OCI-LY3 (cell line): ENCODE results near the gene TSKU.
A peak's percentile ranks its signal among the peaks of the same experiment; 100 is the strongest.
"Not testable (repeated sequence)": the region's sequence is repeated elsewhere in the genome, so short reads cannot be mapped to it uniquely, and the experiment has no call there.

Experiments used
- H2AFZ ChIP-seq: fragments of 200-600, 300-600 bp; shearing (Covaris generic); 2 replicates; pipeline ENCODE4 v1.6.0; 2014; ENCODE audit warnings: antibody characterized with exemption, low read depth, low read length
- H3K27ac ChIP-seq: fragments of 200-600, 300-600 bp; sonication (generic); 2 replicates; pipeline ENCODE4 v1.5.1; 2014; ENCODE audit warnings: mild to moderate bottlenecking, low read length, moderate library complexity, mixed read lengths
- H3K27me3 ChIP-seq: fragments of 200-600, 300-600 bp; sonication (generic); 2 replicates; pipeline ENCODE4 v1.6.1; 2014; ENCODE audit warnings: low read depth, low read length, mixed read lengths
- H3K36me3 ChIP-seq: fragments of 200-600, 300-600 bp; sonication (generic); replicated peaks from 2 replicates; pipeline ENCODE3; 2014; ENCODE audit warnings: low read depth, low read length, mixed read lengths
- H3K4me1 ChIP-seq: fragments of 300-600, 200-600 bp; sonication (generic); 2 replicates; pipeline ENCODE4 v1.6.1; 2014; ENCODE audit warnings: low read length, mixed read lengths
- H3K4me2 ChIP-seq: fragments of 200-600, 300-600 bp; sonication (generic); 2 replicates; pipeline ENCODE4 v1.6.1; 2014; ENCODE audit warnings: low read length, mixed read lengths
- H3K4me3 ChIP-seq: fragments of 300-600, 200-600 bp; sonication (generic); 2 replicates; pipeline ENCODE4 v1.5.1; 2014; ENCODE audit warnings: antibody characterized with exemption, mild to moderate bottlenecking, low read length, moderate library complexity
- H3K79me2 ChIP-seq: fragments of 300-600, 200-600 bp; shearing (Covaris generic); 2 replicates; pipeline ENCODE4 v1.6.1; 2014; ENCODE audit warnings: mild to moderate bottlenecking, low read length, mixed read lengths
- H3K9ac ChIP-seq: fragments of 300-600, 200-600 bp; shearing (Covaris generic); 2 replicates; pipeline ENCODE4 v1.6.0; 2014; ENCODE audit warnings: mild to moderate bottlenecking, low read length, moderate library complexity
- H3K9me3 ChIP-seq: fragments of 200-600, 300-600 bp; shearing (Covaris generic); 2 replicates; pipeline ENCODE4 v1.6.1; 2014; ENCODE audit warnings: low read length, mixed read lengths; ENCODE audit not compliant: insufficient read depth
- H4K20me1 ChIP-seq: fragments of 200-600, 300-600 bp; sonication (generic); 2 replicates; pipeline ENCODE4 v1.6.1; 2016; ENCODE audit warnings: low read length, mixed read lengths; ENCODE audit not compliant: insufficient read depth
- CTCF ChIP-seq: fragments of 200-600, 300-600 bp; sonication (generic); IDR thresholded peaks from 2 replicates; pipeline ENCODE4 v1.5.1; 2014; ENCODE audit warnings: antibody characterized with exemption, low read length, low read depth
- EZH2phosphoT487 ChIP-seq: fragments of 200-600 bp; shearing (Covaris generic); IDR thresholded peaks from 2 replicates; pipeline ENCODE4 v1.6.1; 2018; ENCODE audit warnings: antibody characterized with exemption, mixed run types, low read depth

The TSKU gene

GRCh38 chr11:76824083-76824939 lies 41.2 kb downstream of the TSKU start:
- no peaks in the 10 kb centered on the region for H3K9me3 ChIP-seq
- no peaks in the 10 kb centered on the region for H4K20me1 ChIP-seq
- no peak overlapping the region for H3K27ac ChIP-seq
- H3K36me3 ChIP-seq, result no peaks in the 10 kb centered on the region
- TF ChIP-seq EZH2phosphoT487, result no peak
- TF ChIP-seq CTCF, result no peak
- H3K9ac ChIP-seq, result no peak overlapping the region
- no peaks in the 10 kb centered on the region for H3K79me2 ChIP-seq
- H3K4me3 ChIP-seq, result no peak overlapping the region
- peaks cover 23% of the 10 kb centered on the region for H3K4me1 ChIP-seq
- peak overlapping the region; percentile 13; the same call in 1 of the 2 replicates for H2AFZ ChIP-seq
- no peaks in the 10 kb centered on the region for H3K27me3 ChIP-seq
- no peak overlapping the region for H3K4me2 ChIP-seq

- TF ChIP-seq CTCF (no peak), EZH2phosphoT487 (no peak)
- no peaks in the 10 kb centered on the region for H3K79me2 ChIP-seq
- no peaks in the 10 kb centered on the region for H3K36me3 ChIP-seq
- no peaks in the 10 kb centered on the region for H4K20me1 ChIP-seq
- no peak overlapping the region for H3K27ac ChIP-seq
- H3K4me2 ChIP-seq, result 0 out of 2 replicates have a peak overlapping the region, but pooled peaks have one; percentile 10
- peak overlapping the region; percentile 78 for H2AFZ ChIP-seq
- no peak overlapping the region for H3K4me3 ChIP-seq
- no peak overlapping the region for H3K9ac ChIP-seq
- peaks cover 23% of the 10 kb centered on the region for H3K4me1 ChIP-seq
- H3K27me3 ChIP-seq, result no peaks in the 10 kb centered on the region
- no peaks in the 10 kb centered on the region for H3K9me3 ChIP-seq
Observed at GRCh38 chr11:76824980-76825725, 42.0 kb downstream of the TSKU start.

- TF ChIP-seq CTCF, result no peak
- no peak for TF ChIP-seq EZH2phosphoT487
- Histone ChIP-seq H3K9me3 (no peaks in the 10 kb centered on the region), H3K27ac (no peak overlapping the region), H3K4me1 (peaks cover 23% of the 10 kb centered on the region), H3K9ac (no peak overlapping the region), H4K20me1 (no peaks in the 10 kb centered on the region), H2AFZ (peak overlapping the region; percentile 78), H3K36me3 (no peaks in the 10 kb centered on the region), H3K4me3 (no peak overlapping the region), H3K4me2 (no peak overlapping the region), H3K79me2 (no peaks in the 10 kb centered on the region), H3K27me3 (no peaks in the 10 kb centered on the region)
Observed at GRCh38 chr11:76825726-76826396, 42.7 kb downstream of the TSKU start.

- not testable (repeated sequence) for H3K4me2 ChIP-seq, H3K4me3 ChIP-seq, H3K27ac ChIP-seq, H3K36me3 ChIP-seq, H2AFZ ChIP-seq, H3K9me3 ChIP-seq, H3K79me2 ChIP-seq, H3K9ac ChIP-seq, H3K27me3 ChIP-seq, H4K20me1 ChIP-seq
- peaks cover 23% of the 10 kb centered on the region for H3K4me1 ChIP-seq
Observed at GRCh38 chr11:76826508-76826907, 43.4 kb downstream of the TSKU start.

DNA sequence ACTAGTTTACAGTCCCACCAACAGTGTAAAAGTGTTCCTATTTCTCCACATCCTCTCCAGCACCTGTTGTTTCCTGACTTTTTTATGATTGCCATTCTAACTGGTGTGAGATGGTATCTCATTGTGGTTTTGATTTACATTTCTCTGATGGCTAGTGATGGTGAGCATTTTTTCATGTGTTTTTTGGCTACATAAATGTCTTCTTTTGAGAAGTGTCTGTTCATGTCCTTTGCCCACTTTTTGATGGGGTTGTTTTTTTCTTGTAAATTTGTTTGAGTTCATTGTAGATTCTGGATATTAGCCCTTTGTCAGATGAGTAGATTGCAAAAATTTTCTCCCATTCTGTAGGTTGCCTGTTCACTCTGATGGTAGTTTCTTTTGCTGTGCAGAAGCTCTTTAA lies 43.8 kb downstream of the TSKU start:
- not testable (repeated sequence) for H3K36me3 ChIP-seq, H2AFZ ChIP-seq, H3K79me2 ChIP-seq, H3K9ac ChIP-seq, H3K4me3 ChIP-seq, H3K4me2 ChIP-seq, H4K20me1 ChIP-seq, H3K9me3 ChIP-seq, H3K27me3 ChIP-seq, H3K27ac ChIP-seq
- H3K4me1 ChIP-seq, result peaks cover 23% of the 10 kb centered on the region
